Neuron (in vitro differentiated cells): ENCODE results near the gene SPDYE2.
A peak's percentile ranks its signal among the peaks of the same experiment; 100 is the strongest.
"Not testable (repeated sequence)": the region's sequence is repeated elsewhere in the genome, so short reads cannot be mapped to it uniquely, and the experiment has no call there.

Experiments used
- H2AFZ ChIP-seq: one replicate; pipeline ENCODE4 v1.6.1; 2013; ENCODE audit warnings: low read depth, mild to moderate bottlenecking, inconsistent platforms, low read length, moderate library complexity
- H3K27me3 ChIP-seq: one replicate; pipeline ENCODE4 v1.6.1; 2013; ENCODE audit warnings: low read length; ENCODE audit not compliant: insufficient read depth
- H3K36me3 ChIP-seq: one replicate; pipeline ENCODE4 v1.6.1; 2013; ENCODE audit warnings: low read length; ENCODE audit not compliant: insufficient read depth
- H3K4me1 ChIP-seq: one replicate; pipeline ENCODE4 v1.6.1; 2013; ENCODE audit warnings: low read length; ENCODE audit not compliant: insufficient read depth
- H3K4me3 ChIP-seq: 2 replicates; pipeline ENCODE4 v1.5.1; 2013; ENCODE audit warnings: mild to moderate bottlenecking, low read length, moderate library complexity
- H3K9me3 ChIP-seq: one replicate; pipeline ENCODE4 v1.6.1; 2013; ENCODE audit warnings: low read length

SPDYE2 gene

GRCh38 chr7:102602317-102602716 lies 51.3 kb downstream of the SPDYE2 start:
- not testable (repeated sequence) for H3K4me1 ChIP-seq, H3K27me3 ChIP-seq, H3K9me3 ChIP-seq, H3K36me3 ChIP-seq, H2AFZ ChIP-seq, H3K4me3 ChIP-seq

- not testable (repeated sequence) for H3K4me3 ChIP-seq, H2AFZ ChIP-seq, H3K36me3 ChIP-seq, H3K27me3 ChIP-seq, H3K9me3 ChIP-seq, H3K4me1 ChIP-seq
Measured at GRCh38 chr7:102604431-102605145, 53.6 kb downstream of the SPDYE2 start.

GRCh38 chr7:102606848-102607247 lies 55.8 kb downstream of the SPDYE2 start:
- not testable (repeated sequence) for H2AFZ ChIP-seq, H3K9me3 ChIP-seq, H3K4me3 ChIP-seq, H3K4me1 ChIP-seq, H3K27me3 ChIP-seq, H3K36me3 ChIP-seq

- not testable (repeated sequence) for H3K27me3 ChIP-seq, H3K4me3 ChIP-seq, H3K4me1 ChIP-seq, H3K36me3 ChIP-seq, H3K9me3 ChIP-seq, H2AFZ ChIP-seq
Measured at GRCh38 chr7:102609734-102610133, 58.7 kb downstream of the SPDYE2 start.

DNA sequence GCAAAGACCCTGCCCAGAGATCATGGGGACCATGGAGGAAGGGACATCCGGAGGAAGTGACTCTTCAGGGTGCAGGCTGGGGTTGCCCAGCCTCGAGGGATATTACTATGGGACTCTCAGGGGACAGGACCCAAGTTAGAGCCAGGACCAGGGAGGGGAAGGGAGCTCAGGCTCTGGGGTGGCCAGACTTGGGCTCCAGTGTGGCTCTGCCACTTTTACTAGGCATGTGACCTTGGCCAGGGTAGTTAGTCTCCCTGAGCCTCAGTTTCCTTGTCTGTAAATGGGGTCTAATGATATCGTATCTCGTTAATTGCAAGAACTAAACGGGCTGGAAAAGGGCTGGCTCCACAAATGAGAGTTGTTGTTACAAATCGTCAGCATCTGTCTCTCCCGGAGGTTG lies 59.4 kb downstream of the SPDYE2 start:
- H3K4me3 ChIP-seq, H3K36me3 ChIP-seq, H3K9me3 ChIP-seq, H3K4me1 ChIP-seq, H2AFZ ChIP-seq, H3K27me3 ChIP-seq: not testable (repeated sequence)

DNA sequence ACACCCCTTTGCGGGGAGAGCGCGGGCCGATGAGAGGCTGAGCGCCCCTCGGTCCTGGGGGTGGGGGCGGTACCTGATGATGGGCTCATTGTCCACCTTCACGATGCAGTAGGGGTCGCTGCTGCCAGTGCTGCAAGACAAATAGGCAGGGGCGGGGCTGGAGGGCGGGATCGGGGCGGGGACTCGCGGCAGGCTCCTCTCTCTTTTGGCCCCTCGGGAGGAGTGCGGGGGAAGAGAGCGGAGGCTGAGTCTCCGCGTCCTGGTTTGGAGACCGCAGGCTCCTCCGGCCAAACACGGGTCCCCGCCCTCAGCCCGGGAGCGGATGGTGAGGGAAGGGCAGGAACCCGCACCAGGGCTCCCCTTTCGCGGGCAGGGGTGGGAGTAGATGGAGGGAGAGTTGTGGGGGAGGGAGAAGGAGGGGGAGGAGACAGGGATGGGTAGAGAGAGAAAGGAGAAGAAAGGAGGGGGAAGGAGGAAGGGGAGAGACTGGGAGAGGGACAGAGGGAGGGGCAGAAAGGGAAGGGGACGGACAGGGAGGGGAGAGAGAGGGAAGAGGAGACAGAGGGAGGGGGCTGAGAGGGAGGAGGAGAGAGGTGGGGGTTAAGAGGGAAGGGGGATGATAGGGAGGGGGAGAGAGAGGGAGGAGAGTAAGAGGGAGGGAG lies 60.1 kb downstream of the SPDYE2 start:
- not testable (repeated sequence) for H3K36me3 ChIP-seq, H3K4me1 ChIP-seq, H2AFZ ChIP-seq, H3K27me3 ChIP-seq, H3K4me3 ChIP-seq, H3K9me3 ChIP-seq

GRCh38 chr7:102611675-102612325 lies 60.8 kb downstream of the SPDYE2 start:
- not testable (repeated sequence) for H3K4me1 ChIP-seq, H3K27me3 ChIP-seq, H2AFZ ChIP-seq, H3K36me3 ChIP-seq, H3K9me3 ChIP-seq
- peak overlapping the region; percentile 29 for H3K4me3 ChIP-seq
